ENCODE measurements around the gene IGFBPL1. TPM values are rescaled to one million over a fixed set of nuclear protein-coding genes. Genes with fewer than 3 reads are reported as not detected.

The IGFBPL1 gene
- total and polyA plus RNA-seq, 10 of the 15 experiments (the other 5 are each of a cell fraction or from before 2014, with no cell fraction given): 0.25 TPM; not detected in 9

GRCh38 chr9:38423273-38423972 is 831 bp downstream of the IGFBPL1 start:
- SMC1A ChIA-PET (ENCODE audit: uncharacterized antibody, unreplicated experiment): interaction anchor here (1.5 kb wide), 2 partner anchors 8 to 10 kb away, joined by 4 read pairs; no protein-coding TSS in a partner anchor
- no peak for ATAC-seq
- 41% methylated on average over 15 of the region's 15 CpGs for WGBS (ENCODE audit: insufficient coverage, insufficient replicate concordance, low lambda C conversion rate, missing lambda C conversion rate)
- DNase-seq (ENCODE audit: low read depth, low spot score): no peak
- no peak overlapping the region for H2AFZ ChIP-seq (ENCODE audit: control insufficient read depth, low read depth, low read length)
- no TSS peak for BruUV-seq (replicated peaks)
- no peak overlapping the region for H3K4me2 ChIP-seq (ENCODE audit: control insufficient read depth, insufficient read depth)
- H3K27ac ChIP-seq (ENCODE audit: control insufficient read depth, insufficient read depth): no peak overlapping the region
- POLR2A ChIA-PET: no interaction called here
- TF ChIP-seq RAD51 (IDR thresholded peaks at IDR 0.05) (no peak), IKZF2 (IDR thresholded peaks at IDR 0.05) (no peak), WRNIP1 (IDR thresholded peaks at IDR 0.05; ENCODE audit: borderline replicate concordance, low read depth, low read length) (no peak), POLR2AphosphoS2 (IDR thresholded peaks at IDR 0.05; ENCODE audit: low read depth, low read length) (no peak), HDAC6 (IDR thresholded peaks at IDR 0.05; ENCODE audit: unreplicated experiment) (no peak), CBX5 (IDR thresholded peaks at IDR 0.05; ENCODE audit: low read depth) (no peak), MYB (IDR thresholded peaks at IDR 0.05; ENCODE audit: borderline replicate concordance, low read depth, low read length) (no peak), EZH2 (IDR thresholded peaks at IDR 0.05; ENCODE audit: borderline replicate concordance, control insufficient read depth, low read depth, low read length) (no peak), EGR1 (IDR thresholded peaks at IDR 0.05; ENCODE audit: borderline replicate concordance in 1 of 2, low read depth in 2 of 2, low read length in 2 of 2) (no peak), MAX (IDR thresholded peaks at IDR 0.05; ENCODE audit: low read depth, low read length) (no peak), ATF2 (IDR thresholded peaks at IDR 0.05; ENCODE audit: low read length) (no peak), PKNOX1 (IDR thresholded peaks at IDR 0.05) (no peak), YY1 (IDR thresholded peaks at IDR 0.05; ENCODE audit: low read depth, low read length) (no peak), MXI1 (IDR thresholded peaks at IDR 0.05; ENCODE audit: low read depth, low read length) (no peak), SMAD5 (IDR thresholded peaks at IDR 0.05; ENCODE audit: low read depth) (no peak)
- H3K36me3 ChIP-seq (ENCODE audit: control insufficient read depth in 2 of 2, insufficient read depth in 2 of 2, low read length in 1 of 2): no peaks in the 10 kb centered on the region
- in situ Hi-C loops (cut with MboI) (no loop called here), intact Hi-C loops (cut with micrococcal nuclease; ENCODE audit: unreplicated experiment) (no loop called here)
- CTCF ChIA-PET: no interaction called here
- no peaks in the 10 kb centered on the region for H3K9me3 ChIP-seq (replicated peaks; ENCODE audit: control insufficient read depth, insufficient read depth, low read length)
- no peaks in the 10 kb centered on the region for H4K20me1 ChIP-seq (ENCODE audit: control insufficient read depth, insufficient read depth)
- H3K4me1 ChIP-seq (ENCODE audit: control insufficient read depth, insufficient read depth, low read length): no peaks in the 10 kb centered on the region
- FAIRE-seq: no peak
- H3K79me2 ChIP-seq (ENCODE audit: control insufficient read depth, insufficient read depth, low read length): no peaks in the 10 kb centered on the region
- H3K9ac ChIP-seq (ENCODE audit: control insufficient read depth, insufficient read depth, low read length): no peak overlapping the region
- no peak overlapping the region for H3K4me3 ChIP-seq
- H3K27me3 ChIP-seq (replicated peaks in 1 of 2; ENCODE audit: control insufficient read depth in 2 of 2, insufficient read depth in 2 of 2, low read length in 1 of 2): peaks cover 3 to 7% of the 10 kb centered on the region in 2 experiments
- RAD21 ChIA-PET (ENCODE audit: unreplicated experiment): no interaction called here
